Esophagus squamous epithelium (tissue), 4 donors: Measurements from ENCODE around the gene E2F2.
"Not testable (repeated sequence)": the region's sequence is repeated elsewhere in the genome, so short reads cannot be mapped to it uniquely, and the experiment has no call there.

Experiments
- CTCF ChIP-seq, 6 experiments: fragments of 450-650 bp in 4 of 6; fragments of 200-600 bp in 2 of 6; sonication (generic) in 2 of 6; IDR thresholded peaks; one replicate each; pipeline ENCODE4 v1.5.1; 2016 to 2019; ENCODE audit warnings: antibody characterized with exemption in 6 of 6, mild to moderate bottlenecking in 4 of 6, moderate library complexity in 4 of 6
- POLR2A ChIP-seq, 4 donors: fragments of 450-650 bp; IDR thresholded peaks; one replicate each; pipeline ENCODE4 v1.6.1; 2017; ENCODE audit warnings: antibody characterized with exemption in 4 of 4, mild to moderate bottlenecking in 4 of 4, moderate library complexity in 3 of 4

GRCh38 chr1:23494836-23495235 is 36.2 kb downstream of the E2F2 start:
- not testable (repeated sequence) for TF ChIP-seq CTCF, POLR2A (IDR thresholded peaks at IDR 0.05)
